IgD-negative memory B cell (primary cell): ENCODE results near the gene NNMT. TPM values are rescaled to one million over a fixed set of nuclear protein-coding genes. Genes with fewer than 3 reads are reported as not detected.
A peak's percentile ranks its signal among the peaks of the same experiment; 100 is the strongest.

Experiments
- H3K27ac Mint-ChIP-seq, 3 donors: one replicate each; pipeline ENCODE4 v1.8.0; 2020 to 2022; ENCODE audit warnings: mild to moderate bottlenecking in 3 of 3, mixed read lengths in 3 of 3, moderate library complexity in 1 of 3
- H3K27me3 Mint-ChIP-seq: one replicate; pipeline ENCODE4 v1.8.0; 2021; ENCODE audit warnings: mixed read lengths
- H3K36me3 Mint-ChIP-seq: one replicate; pipeline ENCODE4 v1.8.0; 2020; ENCODE audit warnings: mild to moderate bottlenecking, mixed read lengths
- H3K4me1 Mint-ChIP-seq, 3 donors: one replicate each; pipeline ENCODE4 v1.8.0; 2020 to 2022; ENCODE audit warnings: mixed read lengths in 3 of 3, mild to moderate bottlenecking in 1 of 3
- H3K4me3 Mint-ChIP-seq, 4 donors: one replicate each; pipeline ENCODE4 v1.8.0; 2020 to 2022; ENCODE audit warnings: mild to moderate bottlenecking in 4 of 4, mixed read lengths in 4 of 4, moderate library complexity in 3 of 4
- H3K9me3 Mint-ChIP-seq, 3 donors: one replicate each; pipeline ENCODE4 v1.8.0; 2020 to 2021; ENCODE audit warnings: mixed read lengths in 3 of 3, mild to moderate bottlenecking in 1 of 3
- polyA plus RNA-seq: library from polyadenylated mRNA; unstranded; fragments of 300-500 nt; fragmentation: Illumina TruSeq; gene quantifications from one replicate; pipeline ENCODE4 v1.2.3, GENCODE V29; 2021

Gene NNMT
- polyA plus RNA-seq, 1 donor from 2014 or later: not detected

DNA sequence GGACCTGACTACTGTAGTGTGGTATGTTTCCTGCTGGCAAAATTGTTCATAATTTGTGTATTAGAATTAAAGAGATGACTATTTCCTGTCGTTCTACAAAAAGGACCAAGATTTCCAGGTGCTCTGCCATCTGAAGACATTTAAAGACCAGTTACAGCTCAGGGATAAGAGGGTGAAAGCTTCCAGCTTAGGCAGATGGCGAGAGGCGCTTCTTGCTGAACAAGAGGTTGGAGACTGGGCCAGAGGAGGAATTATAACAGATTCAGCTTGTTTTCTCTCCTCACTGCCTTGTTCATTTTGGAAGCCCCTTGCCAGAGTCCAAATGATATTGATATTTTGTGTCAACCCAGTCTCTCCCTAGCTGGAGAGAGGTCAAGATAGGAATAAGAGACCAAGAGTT lies 23.1 kb upstream of the NNMT start:
- H3K4me3 Mint-ChIP-seq: no peak overlapping the region
- no peak overlapping the region for H3K27ac Mint-ChIP-seq
- peaks cover 34% of the 10 kb centered on the region for H3K27me3 Mint-ChIP-seq
- H3K36me3 Mint-ChIP-seq: no peaks in the 10 kb centered on the region
- H3K9me3 Mint-ChIP-seq: peaks cover 0 to 2% (median 0%) of the 10 kb centered on the region in 3 donors
- no peaks in the 10 kb centered on the region for H3K4me1 Mint-ChIP-seq

DNA sequence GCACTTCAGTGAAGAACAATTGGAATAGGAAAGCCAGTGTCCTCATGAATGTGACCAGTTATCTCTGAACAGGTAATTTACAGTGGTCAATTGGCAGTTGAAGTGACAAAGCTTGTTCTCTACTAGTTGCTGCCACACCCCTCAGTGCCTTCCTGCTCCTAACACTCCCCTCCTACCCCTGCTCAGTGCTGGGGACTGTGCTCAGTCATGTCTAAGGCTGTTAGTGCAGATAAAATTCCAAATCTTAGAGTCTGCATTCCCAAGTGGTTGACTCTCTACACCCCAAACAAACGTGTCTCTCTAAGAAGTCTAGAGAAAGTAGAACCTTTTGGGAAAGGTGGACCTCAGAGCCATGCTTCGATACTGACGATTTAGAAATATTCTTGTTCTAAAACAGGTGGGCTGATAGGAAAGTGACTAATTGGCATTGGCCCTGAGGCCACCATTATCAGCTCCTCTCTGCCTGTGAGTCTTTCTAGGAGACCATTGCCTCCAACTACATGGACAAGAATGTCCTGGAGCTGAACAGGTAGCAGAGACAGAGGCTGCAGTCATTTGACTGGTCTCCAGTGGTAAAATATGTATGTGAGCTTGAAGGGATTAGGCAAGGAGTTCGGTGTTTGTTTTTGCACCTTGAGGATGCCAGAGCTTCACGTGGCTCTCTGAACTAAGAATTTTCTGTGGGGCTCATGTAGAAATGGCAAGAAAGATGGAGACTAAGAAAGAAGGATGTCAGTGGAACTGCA lies 22.1 kb upstream of the NNMT start:
- Mint-ChIP-seq H3K27me3 (peaks cover 34% of the 10 kb centered on the region), H3K4me3 (no peak overlapping the region), H3K27ac (no peak overlapping the region), H3K4me1 (no peaks in the 10 kb centered on the region), H3K9me3 (peaks cover 0 to 2% (median 0%) of the 10 kb centered on the region in 3 donors), H3K36me3 (no peaks in the 10 kb centered on the region)

GRCh38 chr11:114274637-114275036 lies 21.6 kb upstream of the NNMT start:
- Mint-ChIP-seq H3K4me3 (no peak overlapping the region), H3K27me3 (peaks cover 33% of the 10 kb centered on the region), H3K27ac (no peak overlapping the region), H3K4me1 (no peaks in the 10 kb centered on the region), H3K9me3 (peaks cover 0 to 2% (median 0%) of the 10 kb centered on the region in 3 donors), H3K36me3 (no peaks in the 10 kb centered on the region)

DNA sequence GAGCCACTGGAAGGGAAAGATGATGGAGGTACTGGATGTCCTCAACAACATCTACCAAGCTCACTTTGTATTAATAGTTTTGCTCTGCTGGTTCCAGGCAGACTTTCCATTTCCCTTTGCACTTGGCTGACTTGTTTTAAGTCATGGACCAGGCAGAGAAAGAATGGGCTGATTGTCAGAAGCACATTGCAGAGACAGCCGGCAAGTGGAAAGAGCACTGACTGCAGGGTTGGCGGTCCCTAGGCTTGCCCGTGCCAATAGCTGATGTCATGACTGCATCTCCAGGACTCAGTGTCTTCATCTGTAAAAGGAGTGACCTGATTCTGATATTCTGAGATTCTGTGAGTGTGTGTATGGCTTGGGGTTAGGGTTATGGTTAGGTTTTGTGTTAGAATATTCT lies 20.9 kb upstream of the NNMT start:
- Mint-ChIP-seq H3K4me1 (no peaks in the 10 kb centered on the region), H3K27ac (no peak overlapping the region), H3K4me3 (no peak overlapping the region), H3K36me3 (no peaks in the 10 kb centered on the region), H3K27me3 (peaks cover 36% of the 10 kb centered on the region), H3K9me3 (peaks cover 0 to 2% (median 0%) of the 10 kb centered on the region in 3 donors)

DNA sequence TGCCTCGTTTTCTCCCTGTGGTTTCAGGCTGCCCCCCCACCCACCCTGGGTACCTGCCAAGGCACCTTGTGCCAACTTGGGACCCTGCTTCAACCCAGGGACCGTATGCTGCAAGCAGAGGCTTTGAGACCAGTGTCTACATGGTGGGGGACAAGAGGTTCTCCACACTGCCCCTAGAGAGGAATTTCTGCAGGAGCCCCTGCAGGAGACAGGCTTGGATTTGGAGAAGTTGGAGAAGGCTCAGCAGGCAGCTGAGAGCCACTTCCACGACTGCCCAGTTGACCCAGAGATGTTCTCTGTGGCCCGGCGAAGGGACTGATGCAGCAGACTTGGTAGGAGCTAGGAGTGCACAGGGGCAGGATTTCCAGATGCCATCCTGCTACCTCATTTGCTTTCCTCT lies 20.1 kb upstream of the NNMT start:
- H3K4me1 Mint-ChIP-seq: no peaks in the 10 kb centered on the region
- no peaks in the 10 kb centered on the region for H3K9me3 Mint-ChIP-seq
- no peaks in the 10 kb centered on the region for H3K36me3 Mint-ChIP-seq
- H3K4me3 Mint-ChIP-seq: no peak overlapping the region
- H3K27me3 Mint-ChIP-seq: peaks cover 31% of the 10 kb centered on the region
- H3K27ac Mint-ChIP-seq: no peak overlapping the region

GRCh38 chr11:114277637-114278341 lies 18.4 kb upstream of the NNMT start:
- H3K4me1 Mint-ChIP-seq: no peaks in the 10 kb centered on the region
- no peaks in the 10 kb centered on the region for H3K9me3 Mint-ChIP-seq
- H3K27me3 Mint-ChIP-seq: peaks cover 20% of the 10 kb centered on the region
- no peak overlapping the region for H3K27ac Mint-ChIP-seq
- H3K36me3 Mint-ChIP-seq: no peaks in the 10 kb centered on the region
- H3K4me3 Mint-ChIP-seq: no peak overlapping the region

DNA sequence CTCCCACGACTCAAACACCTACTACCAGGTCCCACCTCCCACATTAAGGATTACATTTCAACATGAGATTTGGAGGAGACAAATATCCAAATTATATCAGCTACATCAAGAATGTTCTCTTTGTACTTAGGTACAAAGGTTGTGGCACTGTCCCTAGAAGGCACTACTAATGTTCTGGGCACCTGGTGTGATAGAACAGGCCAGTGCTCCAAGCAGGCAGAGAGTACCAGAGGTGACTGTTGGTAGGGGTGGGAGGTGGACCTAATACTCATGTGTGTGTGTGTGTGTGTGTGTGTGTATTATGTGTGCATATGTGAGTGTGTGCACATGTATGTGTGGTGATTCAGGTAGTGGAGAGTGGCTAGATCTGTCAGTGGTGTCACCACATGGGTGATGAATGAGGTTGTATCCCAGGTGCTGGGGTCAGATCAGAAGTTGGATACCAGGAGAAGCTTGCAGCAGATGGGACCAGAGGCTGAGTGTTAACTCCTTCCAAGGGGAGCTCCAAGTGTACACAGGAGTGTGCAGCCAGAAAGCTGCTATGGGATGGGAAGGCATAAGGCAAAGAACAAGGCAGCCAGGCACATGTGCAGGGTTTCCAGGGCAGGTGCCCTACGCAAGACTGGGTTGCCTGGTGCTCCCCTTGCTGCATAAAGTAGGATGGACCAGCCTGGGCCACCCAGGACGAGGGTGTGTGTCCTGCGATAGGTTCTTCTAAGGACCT lies 17.7 kb upstream of the NNMT start:
- peaks cover 18% of the 10 kb centered on the region for H3K27me3 Mint-ChIP-seq
- H3K4me3 Mint-ChIP-seq: no peak overlapping the region
- H3K9me3 Mint-ChIP-seq: no peaks in the 10 kb centered on the region
- no peak overlapping the region for H3K27ac Mint-ChIP-seq
- no peaks in the 10 kb centered on the region for H3K36me3 Mint-ChIP-seq
- no peaks in the 10 kb centered on the region for H3K4me1 Mint-ChIP-seq

DNA sequence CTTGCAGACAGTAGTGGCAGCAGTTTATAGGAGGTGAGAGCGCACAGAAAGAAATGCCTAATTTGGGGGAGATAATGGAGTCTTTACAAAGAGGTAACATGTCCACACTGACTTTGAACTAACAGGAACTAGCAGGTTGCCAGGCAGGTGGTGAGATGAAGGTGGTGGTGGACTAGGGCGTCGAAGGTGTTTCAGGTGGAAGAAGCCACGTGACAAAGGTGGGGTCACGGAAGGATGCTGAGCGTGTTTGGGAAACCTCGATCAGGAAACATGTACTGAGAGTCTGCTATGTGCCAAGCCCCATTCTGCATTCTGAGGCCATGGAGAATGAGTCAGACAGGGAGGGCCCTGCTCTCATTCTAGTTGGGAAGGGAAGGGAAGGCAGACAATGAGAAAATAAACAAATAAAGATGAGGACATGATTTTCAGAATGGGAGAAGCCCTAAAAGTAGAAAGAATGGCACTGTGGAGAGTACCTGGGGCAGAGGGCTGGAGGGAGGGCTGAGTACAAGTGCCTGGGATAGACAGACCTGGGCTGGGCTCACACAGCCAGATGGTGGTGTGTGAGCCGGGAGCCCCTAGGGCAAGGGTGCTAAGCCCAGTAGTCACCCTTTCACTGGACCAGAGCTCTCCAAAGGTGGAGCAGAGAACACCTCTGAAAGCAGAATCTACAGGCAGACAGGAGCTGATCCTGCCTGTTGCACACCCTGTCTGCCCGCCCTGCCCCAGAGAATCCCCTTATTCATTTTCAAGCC lies 16.2 kb upstream of the NNMT start:
- Mint-ChIP-seq H3K27ac (peak overlapping the region in 1 of 3 donors; percentile 7), H3K36me3 (no peaks in the 10 kb centered on the region), H3K4me1 (no peaks in the 10 kb centered on the region), H3K4me3 (no peak overlapping the region), H3K9me3 (no peaks in the 10 kb centered on the region), H3K27me3 (peaks cover 16% of the 10 kb centered on the region)

DNA sequence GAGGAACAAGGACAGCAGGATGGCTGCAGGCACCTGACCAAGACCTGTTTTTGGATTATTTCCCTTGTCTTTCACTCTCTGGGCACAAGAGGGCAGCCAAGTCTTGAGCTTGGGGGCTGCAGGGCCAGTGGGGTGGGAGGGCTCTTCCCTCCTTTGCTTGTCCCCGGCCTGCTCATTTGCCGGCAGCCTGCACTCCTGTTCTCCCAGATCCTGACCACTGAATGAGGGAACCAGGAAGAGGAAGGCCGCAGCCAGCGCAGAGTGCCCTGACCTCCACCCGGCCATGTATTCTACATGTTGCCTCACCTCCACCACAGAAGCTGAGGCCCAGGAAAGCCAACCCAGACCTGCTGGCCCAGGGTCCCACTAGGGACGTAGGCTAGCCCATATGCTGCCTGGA lies 15.5 kb upstream of the NNMT start:
- Mint-ChIP-seq H3K27me3 (peaks cover 16% of the 10 kb centered on the region), H3K27ac (no peak overlapping the region), H3K4me1 (no peaks in the 10 kb centered on the region), H3K36me3 (no peaks in the 10 kb centered on the region), H3K4me3 (no peak overlapping the region), H3K9me3 (no peaks in the 10 kb centered on the region)

DNA sequence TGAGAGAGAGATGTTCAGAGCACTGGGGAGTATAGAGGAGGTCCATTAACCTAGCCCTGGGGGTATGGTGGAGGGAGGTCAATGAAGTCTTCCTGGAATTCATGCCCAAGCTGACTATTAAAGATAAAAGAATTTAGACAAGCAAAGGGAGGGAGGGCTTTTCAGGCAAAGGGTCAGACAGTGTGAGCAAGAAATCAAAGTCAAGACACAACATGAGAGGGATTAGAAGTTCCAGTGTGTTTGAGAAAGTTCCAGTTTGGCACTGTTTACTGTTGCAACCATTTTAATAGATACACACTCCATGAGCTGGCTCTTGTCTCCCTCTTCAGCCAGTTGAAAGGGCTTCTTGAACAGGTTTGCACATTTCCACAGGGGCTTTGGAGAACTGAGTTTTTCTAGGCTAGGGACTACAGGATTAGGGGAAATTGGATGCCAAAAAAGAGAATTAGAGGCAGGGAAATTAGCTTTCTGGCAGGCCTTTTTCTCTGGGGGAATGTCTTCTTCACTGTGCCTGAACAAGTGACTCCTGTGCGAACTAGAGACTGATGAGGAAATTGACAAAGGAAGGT lies 14.7 kb upstream of the NNMT start:
- peaks cover 14% of the 10 kb centered on the region for H3K27me3 Mint-ChIP-seq
- no peaks in the 10 kb centered on the region for H3K4me1 Mint-ChIP-seq
- H3K36me3 Mint-ChIP-seq: no peaks in the 10 kb centered on the region
- H3K27ac Mint-ChIP-seq: no peak overlapping the region
- no peaks in the 10 kb centered on the region for H3K9me3 Mint-ChIP-seq
- H3K4me3 Mint-ChIP-seq: no peak overlapping the region

DNA sequence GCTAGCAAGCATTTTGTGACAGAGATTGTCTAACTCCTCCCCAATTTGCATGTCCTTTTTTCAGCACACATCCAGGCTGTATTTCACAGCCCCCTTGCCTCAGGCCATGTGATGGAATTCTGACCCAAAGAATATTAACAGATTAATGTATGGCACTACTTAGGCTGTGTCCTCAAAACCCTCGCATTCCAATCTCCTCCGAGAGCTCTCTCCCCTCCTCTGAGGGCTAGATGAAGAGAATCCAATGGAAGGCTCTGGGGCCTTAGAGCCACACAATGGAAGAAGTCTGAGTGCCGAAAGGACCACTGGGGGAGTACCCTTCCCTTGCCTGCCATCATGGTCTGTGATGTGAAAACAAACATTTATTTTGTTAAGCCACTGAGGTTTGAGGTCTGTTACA lies 13.7 kb upstream of the NNMT start:
- no peaks in the 10 kb centered on the region for H3K9me3 Mint-ChIP-seq
- no peaks in the 10 kb centered on the region for H3K36me3 Mint-ChIP-seq
- H3K27ac Mint-ChIP-seq: no peak overlapping the region
- H3K27me3 Mint-ChIP-seq: peaks cover 6% of the 10 kb centered on the region
- no peaks in the 10 kb centered on the region for H3K4me1 Mint-ChIP-seq
- no peak overlapping the region for H3K4me3 Mint-ChIP-seq

- H3K27ac Mint-ChIP-seq: no peak overlapping the region
- no peaks in the 10 kb centered on the region for H3K4me1 Mint-ChIP-seq
- H3K36me3 Mint-ChIP-seq: no peaks in the 10 kb centered on the region
- H3K27me3 Mint-ChIP-seq: peaks cover 5% of the 10 kb centered on the region
- no peaks in the 10 kb centered on the region for H3K9me3 Mint-ChIP-seq
- H3K4me3 Mint-ChIP-seq: no peak overlapping the region
These were observed 12.8 kb upstream of the NNMT start for GRCh38 chr11:114283422-114283821.

DNA sequence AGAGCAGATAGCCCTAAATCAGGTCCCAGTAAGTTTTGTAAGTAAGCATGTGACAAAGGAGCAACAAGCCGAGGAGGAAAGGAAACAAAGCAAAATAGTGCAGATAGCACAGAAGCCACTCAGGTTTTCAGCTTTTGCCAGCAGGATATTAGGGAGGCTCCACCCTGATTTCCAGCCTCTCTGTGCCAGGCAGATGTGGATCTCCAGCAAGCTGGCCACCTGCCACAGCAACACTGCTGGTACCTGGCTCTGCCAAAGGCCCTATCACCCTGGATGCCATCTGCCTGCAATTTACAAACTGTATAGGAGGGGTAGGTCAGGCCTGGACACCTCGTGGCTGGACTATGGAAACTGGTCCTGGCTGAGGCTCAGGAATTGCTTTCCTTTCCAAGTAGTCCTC lies 12.2 kb upstream of the NNMT start:
- H3K27ac Mint-ChIP-seq: no peak overlapping the region
- no peak overlapping the region for H3K4me3 Mint-ChIP-seq
- H3K9me3 Mint-ChIP-seq: no peaks in the 10 kb centered on the region
- no peaks in the 10 kb centered on the region for H3K4me1 Mint-ChIP-seq
- H3K36me3 Mint-ChIP-seq: no peaks in the 10 kb centered on the region
- H3K27me3 Mint-ChIP-seq: peaks cover 5% of the 10 kb centered on the region

DNA sequence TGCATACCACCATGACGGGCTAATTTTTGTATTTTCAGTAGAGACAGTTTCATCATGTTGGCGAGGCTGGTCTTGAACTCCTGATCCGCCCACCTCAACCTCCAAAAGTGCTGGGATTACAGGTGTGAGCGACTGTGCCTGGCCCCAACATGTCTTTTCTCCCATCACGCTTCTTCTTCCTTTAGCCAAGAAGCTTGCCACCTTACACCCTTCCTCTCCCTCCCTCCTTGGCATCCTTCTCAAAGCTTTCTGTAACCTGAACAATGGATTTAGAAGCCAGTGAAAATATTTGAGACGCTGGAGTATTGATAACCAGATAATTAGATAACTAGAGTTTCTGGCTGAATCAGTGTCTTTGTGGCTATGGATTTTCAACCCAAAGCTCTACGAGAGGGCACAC lies 11.3 kb upstream of the NNMT start:
- Mint-ChIP-seq H3K4me3 (no peak overlapping the region), H3K4me1 (no peaks in the 10 kb centered on the region), H3K27ac (no peak overlapping the region), H3K27me3 (peaks cover 1% of the 10 kb centered on the region), H3K36me3 (no peaks in the 10 kb centered on the region), H3K9me3 (no peaks in the 10 kb centered on the region)

DNA sequence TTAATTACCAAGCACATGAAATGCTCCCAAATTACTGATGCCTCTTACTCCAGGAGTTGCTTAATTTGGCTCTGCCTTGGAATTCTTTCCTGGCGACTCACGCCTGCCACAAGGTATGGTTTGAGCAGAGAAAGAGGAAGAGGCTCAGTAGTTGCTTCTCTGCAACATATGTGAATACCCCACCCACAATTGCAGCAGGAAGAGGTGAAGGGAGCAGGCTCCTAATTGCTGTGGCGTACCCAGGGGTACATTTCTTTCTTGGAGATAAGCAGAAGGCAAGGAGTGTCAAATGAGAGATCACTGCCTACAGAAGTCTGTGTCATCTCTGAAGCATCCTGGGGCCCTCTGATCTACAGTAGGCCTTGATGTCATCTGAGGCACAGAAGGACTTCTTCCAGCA lies 10.6 kb upstream of the NNMT start:
- Mint-ChIP-seq H3K4me1 (no peaks in the 10 kb centered on the region), H3K36me3 (peaks cover 1% of the 10 kb centered on the region), H3K27ac (no peak overlapping the region), H3K27me3 (peaks cover 1% of the 10 kb centered on the region), H3K4me3 (no peak overlapping the region), H3K9me3 (no peaks in the 10 kb centered on the region)
